SK-N-SH (cell line): ENCODE measurements around the gene DENND5B.

Experiments used
- CTCF ChIP-seq: fragments of 200-600 bp; sonication (generic); IDR thresholded peaks from 2 replicates; pipeline ENCODE4 v1.6.1; 2017; ENCODE audit warnings: antibody characterized with exemption, mild to moderate bottlenecking, moderate library complexity
- EP300 ChIP-seq, 2 experiments: IDR thresholded peaks; 2 replicates each; pipeline versions ENCODE4 v1.4.0 to v1.6.1; 2012; ENCODE audit warnings: borderline replicate concordance in 1 of 2, low read depth in 1 of 2, low read length in 1 of 2
- GABPA ChIP-seq: IDR thresholded peaks from 2 replicates; pipeline ENCODE4 v1.4.0; 2012; ENCODE audit warnings: low read depth, mild to moderate bottlenecking
- NRF1 ChIP-seq: IDR thresholded peaks from 2 replicates; pipeline ENCODE4 v1.6.1; 2012; ENCODE audit warnings: low read depth, mild to moderate bottlenecking, low read length
- POLR2AphosphoS5 ChIP-seq: IDR thresholded peaks from 2 replicates; pipeline ENCODE4 v1.6.1; 2012; ENCODE audit warnings: low read depth, low read length
- RCOR1 ChIP-seq: fragments of 150-350 bp; IDR thresholded peaks from 2 replicates; pipeline ENCODE4 v1.6.1; 2017; ENCODE audit warnings: antibody characterized with exemption, low read length
- SIN3A ChIP-seq: IDR thresholded peaks from 2 replicates; pipeline ENCODE4 v1.6.1; 2012; ENCODE audit warnings: low read depth, mild to moderate bottlenecking, low read length, moderate library complexity, borderline replicate concordance
- TCF12 ChIP-seq: IDR thresholded peaks from 2 replicates; pipeline ENCODE4 v1.4.0; 2012
- TEAD4 ChIP-seq: IDR thresholded peaks from 2 replicates; pipeline ENCODE4 v1.4.0; 2012; ENCODE audit warnings: mild to moderate bottlenecking, borderline replicate concordance; ENCODE audit not compliant: insufficient read depth
- YY1 ChIP-seq: IDR thresholded peaks from 2 replicates; pipeline ENCODE4 v1.4.0; 2012; ENCODE audit warnings: low read depth, mild to moderate bottlenecking
- ZBTB33 ChIP-seq: IDR thresholded peaks from 2 replicates; pipeline ENCODE4 v1.4.0; 2012; ENCODE audit warnings: low read depth, borderline replicate concordance
- TF ChIP-seq, protein P1 (sequence below): IDR thresholded peaks from 2 replicates; pipeline ENCODE4 v1.4.0; 2012; ENCODE audit warnings: low read depth, borderline replicate concordance
- TF ChIP-seq, protein P2 (sequence below): IDR thresholded peaks from 2 replicates; pipeline ENCODE4; 2012

GRCh38 chr12:31339831-31340622 lies 250.9 kb downstream of the DENND5B start:
- no peak for TF ChIP-seq TCF12
- TF ChIP-seq CTCF = no peak
- TF ChIP-seq YY1 = no peak
- TF ChIP-seq SIN3A = no peak
- TF ChIP-seq EP300 (IDR thresholded peaks at IDR 0.05; ENCODE audit: borderline replicate concordance in 1 of 2, low read depth in 1 of 2, low read length in 1 of 2) = no peak
- no peak for TF ChIP-seq TEAD4
- TF ChIP-seq, protein P1, sequence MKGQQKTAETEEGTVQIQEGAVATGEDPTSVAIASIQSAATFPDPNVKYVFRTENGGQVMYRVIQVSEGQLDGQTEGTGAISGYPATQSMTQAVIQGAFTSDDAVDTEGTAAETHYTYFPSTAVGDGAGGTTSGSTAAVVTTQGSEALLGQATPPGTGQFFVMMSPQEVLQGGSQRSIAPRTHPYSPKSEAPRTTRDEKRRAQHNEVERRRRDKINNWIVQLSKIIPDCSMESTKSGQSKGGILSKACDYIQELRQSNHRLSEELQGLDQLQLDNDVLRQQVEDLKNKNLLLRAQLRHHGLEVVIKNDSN = no peak
- TF ChIP-seq RCOR1 = no peak
- TF ChIP-seq POLR2AphosphoS5 = no peak
- no peak for TF ChIP-seq GABPA
- no peak for TF ChIP-seq ZBTB33
- no peak for TF ChIP-seq NRF1
- TF ChIP-seq, protein P2, sequence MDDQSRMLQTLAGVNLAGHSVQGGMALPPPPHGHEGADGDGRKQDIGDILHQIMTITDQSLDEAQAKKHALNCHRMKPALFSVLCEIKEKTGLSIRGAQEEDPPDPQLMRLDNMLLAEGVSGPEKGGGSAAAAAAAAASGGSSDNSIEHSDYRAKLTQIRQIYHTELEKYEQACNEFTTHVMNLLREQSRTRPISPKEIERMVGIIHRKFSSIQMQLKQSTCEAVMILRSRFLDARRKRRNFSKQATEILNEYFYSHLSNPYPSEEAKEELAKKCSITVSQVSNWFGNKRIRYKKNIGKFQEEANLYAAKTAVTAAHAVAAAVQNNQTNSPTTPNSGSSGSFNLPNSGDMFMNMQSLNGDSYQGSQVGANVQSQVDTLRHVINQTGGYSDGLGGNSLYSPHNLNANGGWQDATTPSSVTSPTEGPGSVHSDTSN = no peak
